HG02970 (cell line): ENCODE data around the gene ZACN.

Experiments used
- ATAC-seq: cut with Tn5 transposase; IDR thresholded peaks from one replicate; pipeline ENCODE4 v1.9.1; 2021; ENCODE audit warnings: mild to moderate bottlenecking, moderate library complexity, moderate number of reproducible peaks; ENCODE audit not compliant: unreplicated experiment, low FRiP score

The ZACN gene

DNA sequence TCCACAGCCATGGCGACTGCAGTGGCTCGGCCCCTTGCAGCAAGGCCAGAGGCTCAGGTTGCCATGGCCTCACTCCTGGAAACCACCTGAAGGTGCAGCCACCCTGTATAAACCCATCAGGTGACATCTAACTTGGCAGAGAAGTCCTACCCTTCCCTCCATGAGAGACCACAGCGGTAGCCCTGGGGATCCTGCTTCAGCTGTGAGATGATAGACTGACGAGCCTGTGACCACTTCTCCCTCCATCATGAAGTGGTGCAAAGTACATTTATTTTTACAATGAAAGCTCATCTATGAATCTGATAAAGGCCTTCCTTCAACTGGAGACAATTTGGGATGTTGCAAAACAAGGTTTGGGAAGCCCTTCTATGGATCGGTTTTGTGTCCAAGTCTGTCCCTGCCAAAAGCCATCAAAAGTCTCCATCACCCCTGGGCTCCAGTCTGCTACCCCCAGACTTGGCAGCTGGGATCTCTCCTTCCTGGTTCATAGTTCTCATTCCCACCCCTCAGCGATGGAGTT lies 1.8 kb downstream of the ZACN start:
- ATAC-seq, result no peak

DNA sequence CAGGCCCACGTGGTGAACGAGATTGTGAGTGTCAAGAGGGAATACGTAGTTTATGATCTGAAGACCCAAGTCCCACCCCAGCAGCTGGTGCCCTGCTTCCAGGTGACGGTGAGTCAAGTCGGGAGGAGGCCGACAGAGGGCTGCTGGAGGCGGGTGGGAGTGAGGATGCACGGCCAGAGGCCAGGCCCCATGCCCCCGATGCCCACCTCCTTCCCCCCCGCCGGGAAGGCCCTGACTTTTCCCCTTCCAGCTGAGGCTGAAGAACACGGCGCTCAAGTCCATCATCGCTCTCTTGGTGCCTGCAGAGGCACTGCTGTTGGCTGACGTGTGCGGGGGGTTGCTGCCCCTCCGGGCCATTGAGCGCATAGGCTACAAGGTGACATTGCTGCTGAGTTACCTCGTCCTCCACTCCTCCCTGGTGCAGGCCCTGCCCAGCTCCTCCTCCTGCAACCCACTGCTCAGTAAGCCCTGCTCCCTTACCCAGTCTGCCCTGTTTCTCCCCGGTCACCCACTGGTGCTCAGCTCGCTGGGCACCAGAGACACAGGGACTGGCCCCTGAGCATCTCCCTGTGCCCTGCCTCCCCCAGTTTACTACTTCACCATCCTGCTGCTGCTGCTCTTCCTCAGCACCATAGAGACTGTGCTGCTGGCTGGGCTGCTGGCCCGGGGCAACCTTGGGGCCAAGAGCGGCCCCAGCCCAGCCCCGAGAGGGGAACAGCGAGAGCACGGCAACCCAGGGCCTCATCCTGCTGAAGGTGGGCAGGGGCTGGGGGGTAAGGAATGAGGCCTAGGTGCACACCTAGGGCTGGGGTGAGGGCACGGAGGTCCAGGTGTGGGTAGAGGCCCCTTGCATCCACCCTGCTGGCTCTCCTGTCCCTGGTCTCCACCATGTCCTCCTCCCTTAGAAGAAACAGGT lies 2.6 kb downstream of the ZACN start:
- ATAC-seq, result no peak

DNA sequence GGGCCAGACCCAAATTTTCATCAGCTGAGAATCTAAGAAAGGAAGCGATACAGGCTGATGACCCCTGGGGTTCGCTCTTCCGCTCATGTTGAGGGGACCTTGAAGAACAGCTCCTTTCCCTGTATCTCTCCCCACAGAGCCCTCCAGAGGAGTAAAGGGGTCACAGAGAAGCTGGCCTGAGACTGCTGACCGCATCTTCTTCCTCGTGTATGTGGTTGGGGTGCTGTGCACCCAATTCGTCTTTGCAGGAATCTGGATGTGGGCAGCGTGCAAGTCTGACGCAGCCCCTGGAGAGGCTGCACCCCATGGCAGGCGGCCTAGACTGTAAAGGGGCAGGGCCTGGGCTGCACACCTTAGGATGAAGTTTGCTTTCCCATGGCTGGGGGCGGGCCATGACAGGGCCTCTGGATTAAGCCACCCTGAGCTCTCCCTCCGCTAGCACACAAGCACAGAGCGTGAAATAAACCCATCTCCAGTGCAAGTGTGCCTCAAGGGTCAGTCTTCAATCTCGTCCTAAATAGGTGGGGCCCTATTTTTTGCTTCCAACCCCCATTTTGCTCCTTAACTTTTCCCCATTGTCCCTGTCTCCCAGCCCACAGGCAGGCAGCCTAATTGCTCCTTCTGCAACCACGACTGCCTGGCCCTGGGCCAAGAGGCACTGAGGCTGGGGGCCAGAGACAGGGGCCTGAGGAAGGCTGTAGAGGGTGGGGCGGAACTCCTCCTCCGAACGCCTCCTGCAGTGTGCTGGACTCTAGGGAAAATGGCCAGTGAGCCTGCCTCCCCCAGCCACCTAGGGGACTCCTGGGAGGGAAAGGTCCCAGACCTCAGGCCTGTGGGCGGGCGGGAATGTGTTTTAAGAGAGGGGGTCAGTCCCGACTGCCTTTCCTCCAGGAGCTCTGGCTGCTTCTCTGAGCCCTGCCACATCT lies 3.6 kb downstream of the ZACN start:
- ATAC-seq, result no peak

DNA sequence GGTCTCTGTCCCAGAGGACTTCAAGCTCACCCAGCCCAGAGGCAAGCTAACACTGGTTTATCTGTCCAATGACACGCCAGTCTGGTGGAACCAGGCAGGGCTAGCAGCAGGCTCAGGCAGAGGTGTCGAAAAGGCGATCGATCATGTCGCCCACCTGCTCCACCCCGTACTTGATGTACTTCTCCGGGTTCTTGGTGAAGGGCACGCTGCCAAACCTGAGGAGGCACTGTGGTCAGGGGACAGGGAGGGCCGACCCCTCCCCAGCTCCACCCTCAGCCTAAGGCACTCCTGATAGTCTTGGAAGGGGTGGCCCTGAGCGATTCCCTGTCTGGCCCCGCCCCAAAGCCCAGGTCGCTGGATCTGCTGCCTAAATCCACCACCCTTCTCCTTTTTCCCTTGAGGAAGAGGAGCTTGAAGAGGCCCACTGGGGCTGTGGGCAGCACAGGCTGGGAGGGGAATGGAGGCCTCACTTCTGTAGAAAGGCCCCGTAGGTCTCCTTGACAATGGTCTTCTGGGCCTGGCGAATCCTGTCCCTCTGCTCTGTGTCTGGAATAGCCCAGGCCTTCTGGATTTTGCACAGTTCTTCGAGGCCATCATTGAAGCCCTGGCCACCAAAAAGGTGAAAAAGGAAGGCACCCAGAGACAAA lies 4.7 kb downstream of the ZACN start:
- no peak for ATAC-seq

DNA sequence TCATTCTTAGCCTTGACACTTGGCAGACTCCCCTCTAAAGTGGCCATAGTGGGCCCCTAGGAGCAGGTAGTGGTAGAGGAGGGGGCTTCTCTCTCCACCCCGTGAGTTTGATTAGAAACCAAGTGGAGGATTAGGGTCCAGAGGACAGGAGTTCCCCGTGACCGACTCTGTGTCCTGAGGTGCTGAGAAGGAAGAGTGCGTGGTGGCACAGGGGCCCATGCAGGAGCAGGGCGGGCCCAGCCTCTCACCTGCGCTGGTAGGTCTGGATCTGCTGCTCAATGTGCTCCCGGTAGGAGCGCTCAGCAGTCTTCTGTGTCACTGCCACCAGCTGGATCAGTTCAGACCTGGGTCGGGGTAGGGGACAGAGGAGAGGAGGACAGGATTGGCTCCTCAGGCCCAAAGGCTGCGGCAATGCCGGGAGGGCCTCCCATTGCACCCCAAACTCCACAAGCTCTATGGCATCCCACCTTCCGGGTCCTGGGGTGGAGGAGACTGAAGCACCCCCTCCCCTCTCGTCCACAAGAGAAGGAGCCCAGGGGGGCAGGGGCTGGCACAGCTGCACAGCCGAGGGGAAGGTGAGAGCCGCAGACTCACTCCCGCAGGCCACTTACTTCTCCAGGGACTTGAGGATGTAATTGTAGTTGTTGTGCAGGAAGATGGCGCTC lies 6.2 kb downstream of the ZACN start:
- ATAC-seq, result no peak

DNA sequence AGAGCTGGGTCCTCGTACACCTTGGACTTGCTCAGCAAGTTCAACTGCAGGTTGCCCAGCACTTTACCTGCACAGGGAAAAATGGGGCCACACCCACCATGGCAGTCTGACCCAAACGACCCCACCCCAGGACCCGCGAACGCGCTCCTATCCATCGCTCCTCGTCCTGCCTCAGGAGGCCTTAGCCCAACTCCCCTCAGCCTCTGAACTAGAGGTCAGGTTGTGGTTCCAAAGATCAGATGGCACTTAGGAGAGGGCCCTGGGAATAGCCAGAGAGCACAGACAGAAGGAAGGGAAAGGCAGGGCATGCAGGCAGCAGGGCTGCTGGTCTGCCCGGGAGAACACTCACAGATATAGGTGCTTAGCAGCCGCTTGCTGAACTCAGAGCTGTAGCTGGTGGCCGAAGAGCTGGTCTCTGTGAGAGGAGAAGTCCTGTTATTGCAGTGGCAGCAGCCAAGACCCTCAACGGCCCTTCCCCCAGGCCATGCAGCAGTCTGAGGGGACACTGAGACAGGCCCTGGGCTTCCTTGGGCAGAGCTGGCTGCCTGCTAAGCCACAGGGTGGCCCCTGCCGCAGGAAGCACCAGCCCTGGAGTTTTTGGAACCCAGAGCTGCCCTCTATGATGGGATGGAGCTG lies 6.9 kb downstream of the ZACN start:
- no peak for ATAC-seq

DNA sequence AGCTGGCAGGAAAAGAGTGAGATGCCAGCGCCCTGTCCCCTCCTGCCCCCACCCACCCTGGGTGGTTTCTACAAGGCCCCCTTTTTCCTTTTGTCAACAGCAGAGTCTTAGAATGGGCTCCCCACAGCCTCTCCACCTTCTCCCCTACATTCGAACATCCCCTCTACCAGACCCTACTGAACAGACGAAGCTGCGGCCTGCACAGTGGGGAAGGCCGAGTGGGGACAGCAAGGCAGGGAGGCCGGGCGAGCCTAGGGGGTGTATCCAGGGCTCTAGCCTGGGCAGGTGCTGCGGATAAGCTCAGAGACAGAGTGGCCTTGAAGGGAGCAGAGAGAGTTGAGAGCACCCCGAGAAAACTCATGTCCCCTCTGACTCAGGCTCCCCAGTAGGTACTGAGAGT lies 7.4 kb downstream of the ZACN start:
- ATAC-seq, result no peak

DNA sequence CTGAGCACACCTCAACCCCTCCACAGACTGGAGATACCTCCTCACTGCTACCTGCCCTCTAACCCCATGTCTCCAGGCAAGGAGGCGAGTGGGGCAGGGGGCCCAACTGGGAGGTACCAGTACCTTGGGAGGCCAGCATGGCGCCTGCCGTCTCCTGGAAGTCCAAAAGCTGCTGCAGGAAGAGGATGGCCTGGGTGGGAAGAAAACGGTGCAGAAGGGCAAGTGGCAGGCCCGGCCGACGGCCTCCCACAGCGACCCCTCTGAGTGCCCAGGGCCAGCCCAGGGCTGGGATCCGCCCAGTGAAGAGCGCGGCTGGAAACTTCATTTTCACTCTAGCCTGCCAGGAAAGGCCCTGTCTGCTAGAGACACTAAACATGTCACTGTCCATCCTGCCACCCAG lies 8.5 kb downstream of the ZACN start:
- ATAC-seq, result no peak

DNA sequence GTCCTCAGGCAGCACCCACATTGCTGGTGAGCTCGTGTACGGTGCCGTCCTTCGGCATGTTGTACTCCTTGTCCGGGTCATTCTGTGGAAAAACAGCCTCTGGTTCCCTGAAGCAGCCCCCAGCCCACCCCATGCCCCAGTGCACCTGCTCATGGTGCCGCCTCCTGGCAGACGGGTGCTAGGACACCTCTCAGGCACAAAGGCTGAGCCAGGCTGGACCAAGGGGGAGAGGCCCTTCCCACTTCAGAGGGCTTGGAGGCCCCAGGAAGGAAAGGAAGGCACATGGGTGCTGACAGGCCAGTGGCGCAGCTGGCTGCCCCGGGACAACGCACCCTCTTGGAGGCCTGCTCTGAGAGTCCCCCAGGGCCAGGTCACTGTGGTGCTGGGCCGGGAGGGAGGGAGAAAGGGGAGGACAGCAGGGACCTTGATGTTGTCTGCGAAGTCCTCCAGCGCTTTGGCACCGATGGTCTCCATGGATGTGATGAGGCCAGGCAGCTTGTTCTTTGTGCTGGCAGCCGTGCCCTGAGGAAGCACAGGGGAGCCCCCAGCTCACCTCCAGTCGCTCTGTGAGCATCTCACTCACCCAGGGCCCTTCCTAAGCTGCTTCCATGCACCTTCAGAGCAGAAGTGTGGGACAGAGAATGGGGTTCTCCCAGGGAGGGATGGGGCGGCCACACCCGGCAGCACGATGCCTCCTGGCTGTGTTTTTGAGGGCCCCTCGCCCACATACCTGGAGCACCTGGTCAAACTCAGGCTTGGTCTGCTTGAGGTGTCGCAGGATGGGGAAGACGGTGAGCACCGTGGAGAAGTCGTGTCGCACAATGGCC lies 9.3 kb downstream of the ZACN start:
- no peak for ATAC-seq

DNA sequence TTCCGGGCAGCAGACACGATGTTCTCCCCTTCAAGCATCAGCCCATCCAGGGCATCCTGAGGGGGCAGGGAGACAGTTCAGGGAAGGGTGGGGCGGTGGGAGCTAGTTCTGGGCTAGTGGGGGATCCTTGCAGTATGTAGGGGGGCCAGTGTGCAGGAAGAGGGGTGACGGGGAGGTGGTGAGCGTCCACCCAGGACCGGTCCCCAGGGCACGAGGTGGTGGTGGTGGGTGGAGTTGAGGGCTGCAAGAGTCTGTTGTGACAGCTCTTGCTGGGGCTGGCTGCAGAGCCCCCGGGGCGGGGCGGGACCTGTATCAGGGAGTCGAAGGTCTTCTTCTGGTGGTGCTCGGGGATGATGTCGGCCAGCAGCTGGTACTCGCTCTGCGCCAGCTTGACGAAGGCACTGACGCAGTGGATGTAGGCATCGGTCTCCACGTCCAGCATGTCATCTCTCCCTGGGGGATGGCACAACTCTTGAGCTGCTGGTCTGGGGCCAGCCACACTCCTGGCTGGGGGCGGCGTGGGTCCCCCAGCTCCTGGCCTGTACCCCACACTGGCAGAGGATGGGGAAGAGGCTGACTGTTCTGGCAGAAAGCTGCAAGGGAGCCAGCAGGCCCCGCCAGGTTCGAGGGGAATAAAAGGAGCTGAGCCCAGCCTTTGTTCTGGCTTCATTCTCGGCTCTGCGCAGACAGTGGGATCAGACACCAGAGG lies 10.0 kb downstream of the ZACN start:
- no peak for ATAC-seq

DNA sequence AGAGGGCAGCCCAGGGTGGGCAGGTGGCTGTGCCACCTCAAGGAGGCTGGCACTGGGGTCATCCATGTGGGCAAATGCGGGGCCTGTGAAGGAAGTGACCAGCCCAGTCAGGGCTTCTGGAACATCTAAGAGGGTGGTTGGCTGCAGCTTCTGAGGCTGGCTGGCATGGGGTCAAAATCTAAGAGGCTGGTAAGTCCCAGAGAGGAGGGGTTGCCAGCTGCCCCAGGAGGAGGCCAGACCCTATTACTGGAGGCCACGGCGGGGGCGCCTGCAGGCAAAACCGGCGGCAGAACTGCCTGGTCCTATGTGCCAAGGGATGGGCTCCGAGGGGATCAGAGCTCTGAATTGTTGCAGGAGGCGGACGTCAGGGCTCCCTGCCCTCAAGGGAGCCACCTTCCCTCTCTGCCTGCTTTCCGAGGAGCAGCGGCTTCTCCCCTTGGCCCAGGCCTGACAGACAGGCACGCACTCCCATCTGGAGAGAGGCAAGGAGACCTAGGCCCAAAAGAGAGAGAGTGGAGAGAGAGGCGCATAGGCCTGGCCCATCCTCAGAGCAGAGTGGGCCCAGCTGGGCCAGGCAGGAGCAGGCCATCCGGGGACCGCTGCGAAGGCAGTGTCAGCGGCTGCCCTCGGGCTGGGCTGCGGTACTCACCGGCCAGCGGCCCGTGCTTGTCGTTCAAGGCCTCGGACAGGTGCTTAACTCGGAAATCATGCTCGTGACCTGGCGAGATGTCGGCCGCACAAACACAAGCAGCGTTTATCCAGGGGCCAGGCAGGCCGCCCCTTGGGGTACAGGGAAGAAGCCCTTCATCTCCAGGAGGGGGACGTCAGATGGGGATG lies 10.9 kb downstream of the ZACN start:
- ATAC-seq, result no peak

DNA sequence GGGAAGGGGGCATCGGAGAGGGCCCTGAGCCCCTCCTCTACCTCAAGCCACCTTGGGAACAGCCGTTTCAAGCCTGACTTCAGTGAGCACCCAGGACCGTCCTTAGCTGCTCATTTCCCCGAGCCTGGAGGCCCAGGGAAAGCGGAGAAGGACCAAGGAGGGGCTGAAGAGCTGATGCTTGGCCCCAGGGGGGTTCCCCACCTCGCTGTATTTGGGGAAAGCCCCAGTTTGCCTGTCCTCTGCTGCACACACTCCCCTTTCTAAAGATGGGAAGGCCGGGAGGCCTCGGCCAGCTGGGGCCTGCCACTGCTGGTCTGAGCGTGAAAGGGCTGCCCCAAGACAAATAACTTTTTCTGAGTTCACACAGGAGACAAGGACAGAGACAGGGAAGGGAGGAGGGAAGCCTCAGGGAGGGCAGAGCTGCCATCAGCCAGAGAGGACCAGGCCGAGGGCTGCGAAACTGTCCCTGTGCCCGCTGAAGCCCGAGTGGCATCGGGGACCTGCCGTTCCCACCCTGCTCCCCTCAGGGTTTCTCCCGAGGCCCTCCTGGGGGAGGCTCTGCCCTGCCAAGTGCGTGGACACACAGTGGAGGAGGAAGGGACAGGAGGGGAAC lies 11.6 kb downstream of the ZACN start:
- ATAC-seq, result no peak

DNA sequence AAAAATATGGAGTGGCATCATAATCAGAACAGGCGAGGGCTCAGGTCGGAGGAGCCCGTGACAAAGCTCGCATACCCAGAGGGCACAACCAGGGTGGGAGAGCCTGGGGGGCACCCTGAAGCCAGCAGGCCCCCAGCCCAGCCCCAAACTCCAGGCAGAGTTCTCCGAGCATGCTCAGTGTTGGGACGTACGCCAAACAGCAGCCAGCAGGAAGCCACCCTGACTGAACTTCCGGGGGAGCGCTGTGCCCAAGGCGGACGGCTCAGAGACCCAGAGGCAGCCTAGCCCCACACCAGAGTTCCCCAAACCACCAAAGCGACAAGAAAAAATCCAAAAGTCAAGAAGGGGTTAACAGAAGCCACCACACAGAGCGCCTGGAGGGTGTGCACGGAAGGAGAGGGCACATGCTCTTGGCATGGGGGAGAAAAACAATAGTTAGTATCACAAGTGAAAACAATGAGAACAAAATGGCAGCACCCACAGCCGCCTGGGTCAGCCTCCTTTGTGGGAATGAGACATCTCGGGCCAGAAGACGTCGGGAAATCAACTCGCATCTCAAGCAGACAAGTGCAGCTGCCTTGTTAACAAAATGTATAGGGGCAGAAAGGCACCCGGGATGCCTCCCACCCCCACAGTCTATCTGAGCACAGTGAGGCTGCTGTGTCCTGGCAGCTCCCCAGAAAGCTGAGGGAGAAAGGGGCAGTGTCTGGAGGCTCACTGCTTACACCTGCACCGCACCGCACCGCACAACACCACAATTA lies 12.7 kb downstream of the ZACN start:
- ATAC-seq, result no peak

DNA sequence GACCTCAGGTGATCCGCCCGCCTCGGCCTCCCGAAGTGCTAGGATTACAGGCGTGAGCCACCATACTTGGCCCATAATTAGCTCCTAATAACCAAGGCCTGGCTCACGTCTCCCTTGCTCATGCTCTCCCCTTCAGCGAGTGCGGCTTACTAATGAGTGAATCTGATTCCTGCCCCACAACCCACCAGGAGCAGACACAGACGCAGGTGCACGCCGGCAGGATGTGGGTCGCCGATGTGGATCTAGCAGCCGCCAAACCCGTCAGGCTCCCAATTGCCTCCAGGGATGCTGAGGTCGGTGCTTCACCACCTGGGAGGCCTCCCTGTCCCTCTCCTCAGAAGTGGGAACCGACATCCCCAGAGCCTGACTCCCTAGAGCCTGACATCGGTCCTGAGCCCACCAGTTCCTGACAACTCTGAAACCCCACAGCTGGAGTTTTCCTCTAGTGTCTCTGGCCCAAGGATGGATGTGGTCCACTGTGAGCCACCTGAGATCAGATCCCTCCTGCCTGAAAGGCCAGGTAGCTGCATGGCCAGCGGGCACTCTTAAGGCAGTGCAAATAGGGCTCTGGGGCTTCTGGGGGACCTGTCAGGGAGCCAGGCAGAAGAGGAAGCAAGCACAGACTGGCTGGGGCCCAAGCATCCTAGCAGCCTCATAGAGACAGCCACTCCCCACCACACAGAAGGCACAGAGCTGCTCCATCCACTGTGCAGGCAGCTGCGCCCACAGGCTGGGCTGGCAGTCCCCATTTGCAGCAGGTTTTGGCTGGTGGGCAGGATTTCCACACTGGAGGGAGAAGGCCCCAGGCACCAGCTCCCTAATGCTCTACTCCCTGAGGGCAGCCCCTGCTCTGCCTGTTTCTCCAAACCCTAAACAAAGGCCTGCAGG lies 13.8 kb downstream of the ZACN start:
- ATAC-seq, result no peak

DNA sequence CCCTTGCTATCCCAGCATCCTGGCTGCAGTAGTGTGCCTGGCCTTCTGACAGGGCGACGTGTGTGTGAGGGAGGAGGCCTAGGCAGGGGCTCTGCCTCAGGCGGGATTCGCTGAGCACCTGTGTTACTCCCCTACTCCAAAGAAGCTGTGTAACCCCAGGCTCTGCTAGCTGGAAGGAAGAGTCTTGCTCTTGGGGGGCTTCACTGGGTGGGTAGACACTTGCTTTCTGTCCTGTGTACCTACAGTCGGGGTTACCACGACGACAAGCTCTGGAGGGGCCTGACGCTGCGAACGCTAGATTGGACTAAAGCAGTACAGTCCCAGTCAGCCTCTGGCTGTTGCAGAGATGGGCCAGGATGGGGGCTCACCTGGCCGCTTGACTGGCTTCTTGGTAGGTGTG lies 15.1 kb downstream of the ZACN start:
- ATAC-seq, result no peak
